SU-DHL-6 (cell line): Measurements from ENCODE around the gene CACNB3.

ENCODE experiments used
- H2AFZ ChIP-seq: fragments of 200-600 bp; sonication (generic); 2 replicates; pipeline ENCODE4 v1.6.1; 2014; ENCODE audit warnings: low read depth, mild to moderate bottlenecking, moderate library complexity, mixed read lengths, antibody characterized with exemption, low read length; ENCODE audit not compliant: severe bottlenecking
- H3F3A ChIP-seq: fragments of 200-600 bp; shearing (Covaris generic); 2 replicates; pipeline ENCODE4 v1.6.0; 2016; ENCODE audit warnings: antibody characterized with exemption, mild to moderate bottlenecking; ENCODE audit not compliant: insufficient read depth
- H3K27ac ChIP-seq: fragments of 200-600 bp; sonication (generic); 2 replicates; pipeline ENCODE4 v1.5.1; 2016; ENCODE audit warnings: low read depth, mild to moderate bottlenecking, low read length, moderate library complexity, mixed read lengths
- H3K27me3 ChIP-seq: fragments of 200-600 bp; sonication (generic), shearing (Covaris generic); 2 replicates; pipeline ENCODE4 v1.6.0; 2014; ENCODE audit warnings: mild to moderate bottlenecking, low read length
- H3K36me3 ChIP-seq: fragments of 200-600 bp; sonication (generic); 2 replicates; pipeline ENCODE4 v1.6.1; 2014; ENCODE audit warnings: mild to moderate bottlenecking, low read length, mixed read lengths
- H3K4me2 ChIP-seq: fragments of 300-600, 200-600 bp; shearing (Covaris generic), sonication (generic); 2 replicates; pipeline ENCODE4 v1.6.0; 2014; ENCODE audit warnings: low read length, low read depth, mild to moderate bottlenecking; ENCODE audit not compliant: poor library complexity, severe bottlenecking
- H3K4me3 ChIP-seq: fragments of 200-600 bp; sonication (generic); 2 replicates; pipeline ENCODE4 v1.5.1; 2014; ENCODE audit warnings: antibody characterized with exemption, low read length, mild to moderate bottlenecking, mixed read lengths; ENCODE audit not compliant: insufficient read depth, poor library complexity, severe bottlenecking
- H3K79me2 ChIP-seq: fragments of 200-600 bp; sonication (generic); 2 replicates; pipeline ENCODE4 v1.6.1; 2014; ENCODE audit warnings: mild to moderate bottlenecking, low read length, moderate library complexity; ENCODE audit not compliant: insufficient read depth
- H3K9ac ChIP-seq: fragments of 200-600 bp; sonication (generic); 2 replicates; pipeline ENCODE4 v1.7.0; 2014; ENCODE audit warnings: mild to moderate bottlenecking, low read length
- H3K9me2 ChIP-seq: fragments of 200-600 bp; sonication (generic); replicated peaks from 2 replicates; pipeline ENCODE4 v1.6.1; 2014; ENCODE audit warnings: low read length; ENCODE audit not compliant: insufficient read depth
- H3K9me3 ChIP-seq: fragments of 200-600 bp; sonication (generic); 2 replicates; pipeline ENCODE4 v1.6.1; 2014; ENCODE audit warnings: low read length, mixed read lengths; ENCODE audit not compliant: insufficient read depth
- H4K20me1 ChIP-seq: fragments of 200-600 bp; sonication (generic); 2 replicates; pipeline ENCODE4 v1.6.1; 2014; ENCODE audit warnings: low read depth, mild to moderate bottlenecking, antibody characterized with exemption, low read length, moderate library complexity, mixed read lengths
- CTCF ChIP-seq: fragments of 200-600 bp; sonication (generic); IDR thresholded peaks from one replicate; pipeline ENCODE4 v1.5.1; 2017; ENCODE audit warnings: antibody characterized with exemption, mild to moderate bottlenecking, low read length, moderate library complexity; ENCODE audit not compliant: insufficient read depth, poor library complexity, severe bottlenecking
- EZH2phosphoT487 ChIP-seq: fragments of 200-600 bp; sonication (generic), shearing (Covaris generic); conservative IDR thresholded peaks from 2 replicates; pipeline ENCODE4 v1.6.1; 2018; ENCODE audit warnings: mild to moderate bottlenecking, antibody characterized with exemption, low read length, moderate library complexity, mixed read lengths

The CACNB3 gene

GRCh38 chr12:48788854-48789775, 29.2 kb upstream of the CACNB3 start, which contains the start of gene ADCY6:
ADCY6 (minus strand) TSS chr12:48789089; CDS start chr12:48783434, 5,655 bp downstream.
- Histone ChIP-seq H3K4me2 (no peak within 1 kb of the TSS), H3K27me3 (no peaks in the 10 kb centered on the region), H3K9me2 (no peaks in the 10 kb centered on the region), H3K4me3 (no peak within 1 kb of the TSS), H4K20me1 (no peaks in the 10 kb centered on the region), H3K79me2 (no peaks in the 10 kb centered on the region), H2AFZ (no peak within 1 kb of the TSS), H3F3A (no peaks in the 10 kb centered on the region), H3K9me3 (no peaks in the 10 kb centered on the region), H3K9ac (no peak within 1 kb of the TSS), H3K27ac (no peak within 1 kb of the TSS), H3K36me3 (no peaks in the 10 kb centered on the region)
- TF ChIP-seq EZH2phosphoT487 (no peak), CTCF (no peak)

GRCh38 chr12:48789858-48790326, 28.4 kb upstream of the CACNB3 start:
- no peak overlapping the region for H3K4me2 ChIP-seq

GRCh38 chr12:48793696-48794095, 24.6 kb upstream of the CACNB3 start:
- no peak overlapping the region for H3K4me2 ChIP-seq
- H4K20me1 ChIP-seq = no peaks in the 10 kb centered on the region
- H3K9me2 ChIP-seq = no peaks in the 10 kb centered on the region
- no peaks in the 10 kb centered on the region for H3K79me2 ChIP-seq
- no peaks in the 10 kb centered on the region for H3K27me3 ChIP-seq
- H3K9ac ChIP-seq = no peak overlapping the region
- no peak overlapping the region for H3K27ac ChIP-seq
- H3K36me3 ChIP-seq = no peaks in the 10 kb centered on the region
- H3K9me3 ChIP-seq = no peaks in the 10 kb centered on the region
- H3F3A ChIP-seq = no peaks in the 10 kb centered on the region
- no peak overlapping the region for H3K4me3 ChIP-seq
- no peak overlapping the region for H2AFZ ChIP-seq
- no peak for TF ChIP-seq EZH2phosphoT487
- no peak for TF ChIP-seq CTCF

More at GRCh38 chr12:48789858-48790326, 28.4 kb upstream of the CACNB3 start:
- Histone ChIP-seq H3K9me3 (no peaks in the 10 kb centered on the region), H3F3A (no peaks in the 10 kb centered on the region), H3K9ac (no peak overlapping the region), H4K20me1 (no peaks in the 10 kb centered on the region), H2AFZ (no peak overlapping the region), H3K9me2 (no peaks in the 10 kb centered on the region), H3K36me3 (no peaks in the 10 kb centered on the region), H3K4me3 (no peak overlapping the region), H3K27ac (no peak overlapping the region), H3K79me2 (no peaks in the 10 kb centered on the region), H3K27me3 (no peaks in the 10 kb centered on the region)
- no peak for TF ChIP-seq CTCF
- no peak for TF ChIP-seq EZH2phosphoT487
